ENCODE data around the gene ZNF839.

The ZNF839 gene

GRCh38 chr14:102338724-102339123, 19.2 kb downstream of the ZNF839 start:
- TF ChIP-seq ZNF792 (tag by site-specific recombination; IDR thresholded peaks at IDR 0.05) (no peak), ZNF174 (tag by site-specific recombination; IDR thresholded peaks at IDR 0.05) (no peak), ZNF146 (tag by site-specific recombination; IDR thresholded peaks at IDR 0.05) (no peak), ZNF202 (tag by site-specific recombination; IDR thresholded peaks at IDR 0.05; ENCODE audit: borderline replicate concordance) (no peak)
- Histone ChIP-seq H3K4me1 (ENCODE audit: control insufficient read depth, insufficient read depth, low read length) (no peaks in the 10 kb centered on the region), H3K9me3 (ENCODE audit: control insufficient read depth, insufficient read depth, low read depth, low read length) (no peaks in the 10 kb centered on the region), H3K4me3 (ENCODE audit: low read depth, low read length) (no peak overlapping the region), H3K27ac (ENCODE audit: extremely low read depth, low read depth, low read length) (no peak overlapping the region), H3K36me3 (ENCODE audit: control insufficient read depth in 2 of 2, insufficient read depth in 1 of 2, low read length in 2 of 2) (peaks cover 40 to 75% of the 10 kb centered on the region in 2 experiments; a peak in 2 of 3 replicates)
- ChIA-PET POLR2A (no interaction called here), CTCF (interaction anchor here (0.6 kb wide), 2 partner anchors 170 to 182 kb away, joined by 3 read pairs; no protein-coding TSS in a partner anchor)

DNA sequence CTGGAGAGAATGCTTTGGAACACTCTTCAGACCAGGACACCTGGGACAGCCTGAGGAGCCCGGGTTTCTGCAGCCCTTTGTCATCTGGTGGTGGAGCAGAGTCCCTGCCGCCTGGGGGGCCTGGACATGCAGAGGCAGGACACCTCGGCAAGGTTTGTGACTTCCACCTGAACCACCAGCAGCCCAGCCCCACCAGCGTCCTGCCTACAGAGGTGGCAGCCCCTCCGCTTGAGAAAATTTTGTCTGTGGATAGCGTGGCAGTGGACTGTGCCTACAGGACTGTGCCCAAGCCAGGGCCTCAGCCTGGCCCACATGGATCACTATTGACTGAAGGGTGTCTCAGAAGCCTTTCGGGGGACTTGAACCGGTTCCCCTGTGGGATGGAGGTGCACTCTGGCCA, 22.0 kb downstream of the ZNF839 start:
- Histone ChIP-seq H3K9me3 (ENCODE audit: control insufficient read depth, insufficient read depth, low read depth, low read length) (no peaks in the 10 kb centered on the region), H3K4me1 (ENCODE audit: control insufficient read depth, insufficient read depth, low read length) (no peaks in the 10 kb centered on the region), H3K27ac (ENCODE audit: extremely low read depth, low read depth, low read length) (no peak overlapping the region), H3K4me3 (ENCODE audit: low read depth, low read length) (no peak overlapping the region), H3K36me3 (ENCODE audit: control insufficient read depth in 2 of 2, insufficient read depth in 1 of 2, low read length in 2 of 2) (peaks cover 51 to 68% of the 10 kb centered on the region in 2 experiments)
- TF ChIP-seq ZNF366 (tag by site-specific recombination; conservative IDR thresholded peaks at IDR 0.05) (no peak), ZBTB1 (tag by site-specific recombination; IDR thresholded peaks at IDR 0.05) (no peak), ZNF548 (tag by site-specific recombination; IDR thresholded peaks at IDR 0.05) (no peak)
- TF ChIP-seq, protein P1, sequence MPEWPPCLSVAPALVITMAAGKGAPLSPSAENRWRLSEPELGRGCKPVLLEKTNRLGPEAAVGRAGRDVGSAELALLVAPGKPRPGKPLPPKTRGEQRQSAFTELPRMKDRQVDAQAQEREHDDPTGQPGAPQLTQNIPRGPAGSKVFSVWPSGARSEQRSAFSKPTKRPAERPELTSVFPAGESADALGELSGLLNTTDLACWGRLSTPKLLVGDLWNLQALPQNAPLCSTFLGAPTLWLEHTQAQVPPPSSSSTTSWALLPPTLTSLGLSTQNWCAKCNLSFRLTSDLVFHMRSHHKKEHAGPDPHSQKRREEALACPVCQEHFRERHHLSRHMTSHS (tag by site-specific recombination; IDR thresholded peaks at IDR 0.05): no peak
- ChIA-PET POLR2A (no interaction called here), CTCF (no interaction called here)

- Histone ChIP-seq H3K4me1 (ENCODE audit: control insufficient read depth, insufficient read depth, low read length) (no peaks in the 10 kb centered on the region), H3K36me3 (ENCODE audit: control insufficient read depth in 2 of 2, insufficient read depth in 1 of 2, low read length in 2 of 2) (peaks cover 50 to 67% of the 10 kb centered on the region in 2 experiments), H3K27ac (ENCODE audit: extremely low read depth, low read depth, low read length) (no peak overlapping the region), H3K9me3 (ENCODE audit: control insufficient read depth, insufficient read depth, low read depth, low read length) (no peaks in the 10 kb centered on the region), H3K4me3 (ENCODE audit: low read depth, low read length) (no peak overlapping the region)
- ChIA-PET CTCF (no interaction called here), POLR2A (interaction anchor here (0.5 to 0.6 kb wide), 2 partner anchors 20 to 170 kb away, joined by 3 read pairs; partner anchors contain the start of genes CINP and TECPR2)
- TF ChIP-seq, protein P2, sequence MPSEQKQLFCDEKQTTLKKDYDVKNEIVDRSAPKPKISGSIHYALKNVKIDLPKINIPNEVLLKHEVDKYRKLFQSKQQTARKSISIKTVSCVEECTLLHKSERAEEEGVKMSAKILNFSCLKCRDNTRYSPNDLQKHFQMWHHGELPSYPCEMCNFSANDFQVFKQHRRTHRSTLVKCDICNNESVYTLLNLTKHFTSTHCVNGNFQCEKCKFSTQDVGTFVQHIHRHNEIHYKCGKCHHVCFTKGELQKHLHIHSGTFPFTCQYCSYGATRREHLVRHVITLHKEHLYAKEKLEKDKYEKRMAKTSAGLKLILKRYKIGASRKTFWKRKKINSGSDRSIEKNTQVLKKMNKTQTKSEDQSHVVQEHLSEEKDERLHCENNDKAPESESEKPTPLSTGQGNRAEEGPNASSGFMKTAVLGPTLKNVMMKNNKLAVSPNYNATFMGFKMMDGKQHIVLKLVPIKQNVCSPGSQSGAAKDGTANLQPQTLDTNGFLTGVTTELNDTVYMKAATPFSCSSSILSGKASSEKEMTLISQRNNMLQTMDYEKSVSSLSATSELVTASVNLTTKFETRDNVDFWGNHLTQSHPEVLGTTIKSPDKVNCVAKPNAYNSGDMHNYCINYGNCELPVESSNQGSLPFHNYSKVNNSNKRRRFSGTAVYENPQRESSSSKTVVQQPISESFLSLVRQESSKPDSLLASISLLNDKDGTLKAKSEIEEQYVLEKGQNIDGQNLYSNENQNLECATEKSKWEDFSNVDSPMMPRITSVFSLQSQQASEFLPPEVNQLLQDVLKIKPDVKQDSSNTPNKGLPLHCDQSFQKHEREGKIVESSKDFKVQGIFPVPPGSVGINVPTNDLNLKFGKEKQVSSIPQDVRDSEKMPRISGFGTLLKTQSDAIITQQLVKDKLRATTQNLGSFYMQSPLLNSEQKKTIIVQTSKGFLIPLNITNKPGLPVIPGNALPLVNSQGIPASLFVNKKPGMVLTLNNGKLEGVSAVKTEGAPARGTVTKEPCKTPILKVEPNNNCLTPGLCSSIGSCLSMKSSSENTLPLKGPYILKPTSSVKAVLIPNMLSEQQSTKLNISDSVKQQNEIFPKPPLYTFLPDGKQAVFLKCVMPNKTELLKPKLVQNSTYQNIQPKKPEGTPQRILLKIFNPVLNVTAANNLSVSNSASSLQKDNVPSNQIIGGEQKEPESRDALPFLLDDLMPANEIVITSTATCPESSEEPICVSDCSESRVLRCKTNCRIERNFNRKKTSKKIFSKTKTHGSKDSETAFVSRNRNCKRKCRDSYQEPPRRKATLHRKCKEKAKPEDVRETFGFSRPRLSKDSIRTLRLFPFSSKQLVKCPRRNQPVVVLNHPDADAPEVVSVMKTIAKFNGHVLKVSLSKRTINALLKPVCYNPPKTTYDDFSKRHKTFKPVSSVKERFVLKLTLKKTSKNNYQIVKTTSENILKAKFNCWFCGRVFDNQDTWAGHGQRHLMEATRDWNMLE (tag by site-specific recombination; conservative IDR thresholded peaks at IDR 0.05; ENCODE audit: low read depth): no peak
- TF ChIP-seq ZSCAN30 (tag by site-specific recombination; IDR thresholded peaks at IDR 0.05): no peak
- TF ChIP-seq ZNF600 (tag by site-specific recombination; IDR thresholded peaks at IDR 0.05): no peak
- no peak for TF ChIP-seq ZNF704 (tag by site-specific recombination; IDR thresholded peaks at IDR 0.05)
- no peak for TF ChIP-seq RBAK (tag by site-specific recombination; IDR thresholded peaks at IDR 0.05)
- no peak for TF ChIP-seq ZNF423 (tag by site-specific recombination; IDR thresholded peaks at IDR 0.05)
- TF ChIP-seq, protein P3, sequence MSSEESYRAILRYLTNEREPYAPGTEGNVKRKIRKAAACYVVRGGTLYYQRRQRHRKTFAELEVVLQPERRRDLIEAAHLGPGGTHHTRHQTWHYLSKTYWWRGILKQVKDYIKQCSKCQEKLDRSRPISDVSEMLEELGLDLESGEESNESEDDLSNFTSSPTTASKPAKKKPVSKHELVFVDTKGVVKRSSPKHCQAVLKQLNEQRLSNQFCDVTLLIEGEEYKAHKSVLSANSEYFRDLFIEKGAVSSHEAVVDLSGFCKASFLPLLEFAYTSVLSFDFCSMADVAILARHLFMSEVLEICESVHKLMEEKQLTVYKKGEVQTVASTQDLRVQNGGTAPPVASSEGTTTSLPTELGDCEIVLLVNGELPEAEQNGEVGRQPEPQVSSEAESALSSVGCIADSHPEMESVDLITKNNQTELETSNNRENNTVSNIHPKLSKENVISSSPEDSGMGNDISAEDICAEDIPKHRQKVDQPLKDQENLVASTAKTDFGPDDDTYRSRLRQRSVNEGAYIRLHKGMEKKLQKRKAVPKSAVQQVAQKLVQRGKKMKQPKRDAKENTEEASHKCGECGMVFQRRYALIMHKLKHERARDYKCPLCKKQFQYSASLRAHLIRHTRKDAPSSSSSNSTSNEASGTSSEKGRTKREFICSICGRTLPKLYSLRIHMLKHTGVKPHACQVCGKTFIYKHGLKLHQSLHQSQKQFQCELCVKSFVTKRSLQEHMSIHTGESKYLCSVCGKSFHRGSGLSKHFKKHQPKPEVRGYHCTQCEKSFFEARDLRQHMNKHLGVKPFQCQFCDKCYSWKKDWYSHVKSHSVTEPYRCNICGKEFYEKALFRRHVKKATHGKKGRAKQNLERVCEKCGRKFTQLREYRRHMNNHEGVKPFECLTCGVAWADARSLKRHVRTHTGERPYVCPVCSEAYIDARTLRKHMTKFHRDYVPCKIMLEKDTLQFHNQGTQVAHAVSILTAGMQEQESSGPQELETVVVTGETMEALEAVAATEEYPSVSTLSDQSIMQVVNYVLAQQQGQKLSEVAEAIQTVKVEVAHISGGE (tag by site-specific recombination; conservative IDR thresholded peaks at IDR 0.05; ENCODE audit: low read depth): no peak
Measured at GRCh38 chr14:102342238-102342637, 22.7 kb downstream of the ZNF839 start.
